Loucy (cell line): ENCODE measurements around the gene UBE2G2.

Source experiments
- H2AFZ ChIP-seq: fragments of 200-600 bp; sonication (generic); 2 replicates; pipeline ENCODE4 v1.6.0; 2016; ENCODE audit warnings: antibody characterized with exemption, mild to moderate bottlenecking, low read length, moderate library complexity
- H3F3A ChIP-seq: fragments of 200-600 bp; 2 replicates; pipeline ENCODE4 v1.6.0; 2016; ENCODE audit warnings: antibody characterized with exemption, low read depth, mild to moderate bottlenecking
- H3K27me3 ChIP-seq: fragments of 200-600 bp; sonication (generic); 2 replicates; pipeline ENCODE4 v1.6.1; 2014; ENCODE audit warnings: low read length, mild to moderate bottlenecking; ENCODE audit not compliant: insufficient read depth, poor library complexity, severe bottlenecking
- H3K36me3 ChIP-seq: fragments of 200-600 bp; sonication (generic); 2 replicates; pipeline ENCODE4 v1.6.1; 2016; ENCODE audit warnings: low read length; ENCODE audit not compliant: insufficient read depth
- H3K4me1 ChIP-seq: fragments of 200-600 bp; sonication (generic); 2 replicates; pipeline ENCODE4 v1.5.1; 2014; ENCODE audit warnings: low read length, mild to moderate bottlenecking; ENCODE audit not compliant: insufficient read depth, poor library complexity, severe bottlenecking
- H3K4me2 ChIP-seq: fragments of 200-600 bp; sonication (generic); 2 replicates; pipeline ENCODE4 v1.6.0; 2014; ENCODE audit warnings: antibody characterized with exemption, low read length, low read depth, mild to moderate bottlenecking; ENCODE audit not compliant: poor library complexity, severe bottlenecking
- H3K4me3 ChIP-seq: fragments of 200-600 bp; sonication (generic); 2 replicates; pipeline ENCODE4 v1.5.1; 2014; ENCODE audit warnings: low read length, mild to moderate bottlenecking, mixed read lengths; ENCODE audit not compliant: poor library complexity, severe bottlenecking
- H3K79me2 ChIP-seq: fragments of 200-600 bp; sonication (generic); 2 replicates; pipeline ENCODE4 v1.6.1; 2014; ENCODE audit warnings: low read length; ENCODE audit not compliant: insufficient read depth
- H3K9ac ChIP-seq: fragments of 200-600 bp; sonication (generic); 2 replicates; pipeline ENCODE4 v1.6.0; 2014; ENCODE audit warnings: mild to moderate bottlenecking, low read depth, low read length, moderate library complexity; ENCODE audit not compliant: poor library complexity, severe bottlenecking
- H3K9me2 ChIP-seq: fragments of 200-600 bp; sonication (generic); replicated peaks from 2 replicates; pipeline ENCODE4 v1.6.1; 2016; ENCODE audit warnings: low read depth, low read length, mixed read lengths
- H3K9me3 ChIP-seq: fragments of 200-600 bp; sonication (generic); 2 replicates; pipeline ENCODE4 v1.6.1; 2014; ENCODE audit warnings: mild to moderate bottlenecking, antibody characterized with exemption, low read length, low read depth; ENCODE audit not compliant: insufficient read depth
- H4K20me1 ChIP-seq: fragments of 200-600 bp; sonication (generic); 2 replicates; pipeline ENCODE4 v1.6.0; 2014; ENCODE audit warnings: antibody characterized with exemption, low read length, mild to moderate bottlenecking; ENCODE audit not compliant: insufficient read depth, poor library complexity, severe bottlenecking
- EZH2phosphoT487 ChIP-seq: fragments of 200-600 bp; IDR thresholded peaks from 2 replicates; pipeline ENCODE4 v1.6.1; 2018; ENCODE audit warnings: antibody characterized with exemption, mild to moderate bottlenecking, moderate library complexity, borderline replicate concordance
- TF ChIP-seq, protein P1 (sequence below): fragments of 200-600 bp; sonication (generic); conservative IDR thresholded peaks from 2 replicates; pipeline ENCODE4 v1.5.1; 2014; ENCODE audit warnings: mild to moderate bottlenecking, antibody characterized with exemption, low read length

Gene UBE2G2

DNA sequence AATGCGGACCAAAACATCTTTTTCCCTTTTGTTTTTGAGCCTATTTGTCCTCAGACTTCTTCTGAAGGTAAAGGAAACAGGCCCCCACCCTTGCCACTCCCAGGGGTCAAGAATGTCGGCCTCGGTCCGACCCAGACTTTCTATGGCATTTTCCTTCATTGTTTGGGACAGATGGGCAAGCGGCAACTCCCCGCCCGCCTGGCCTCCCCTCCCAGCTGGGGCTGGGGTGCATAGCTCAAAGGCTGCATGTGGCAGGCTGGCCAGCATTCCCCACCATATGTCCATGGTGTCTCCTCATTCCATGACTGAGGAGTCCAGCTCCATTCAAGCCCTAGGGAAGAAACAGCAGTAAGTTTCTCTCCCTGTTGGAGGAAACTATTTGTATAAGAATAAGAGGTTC is 60.9 kb downstream of the UBE2G2 start:
- no peak overlapping the region for H3K9ac ChIP-seq
- H3K4me3 ChIP-seq = no peak overlapping the region
- no peaks in the 10 kb centered on the region for H3K9me2 ChIP-seq
- no peaks in the 10 kb centered on the region for H3K27me3 ChIP-seq
- no peaks in the 10 kb centered on the region for H3K36me3 ChIP-seq
- H3K9me3 ChIP-seq = peaks cover 29% of the 10 kb centered on the region; the same call in 1 of the 2 replicates
- TF ChIP-seq, protein P1, sequence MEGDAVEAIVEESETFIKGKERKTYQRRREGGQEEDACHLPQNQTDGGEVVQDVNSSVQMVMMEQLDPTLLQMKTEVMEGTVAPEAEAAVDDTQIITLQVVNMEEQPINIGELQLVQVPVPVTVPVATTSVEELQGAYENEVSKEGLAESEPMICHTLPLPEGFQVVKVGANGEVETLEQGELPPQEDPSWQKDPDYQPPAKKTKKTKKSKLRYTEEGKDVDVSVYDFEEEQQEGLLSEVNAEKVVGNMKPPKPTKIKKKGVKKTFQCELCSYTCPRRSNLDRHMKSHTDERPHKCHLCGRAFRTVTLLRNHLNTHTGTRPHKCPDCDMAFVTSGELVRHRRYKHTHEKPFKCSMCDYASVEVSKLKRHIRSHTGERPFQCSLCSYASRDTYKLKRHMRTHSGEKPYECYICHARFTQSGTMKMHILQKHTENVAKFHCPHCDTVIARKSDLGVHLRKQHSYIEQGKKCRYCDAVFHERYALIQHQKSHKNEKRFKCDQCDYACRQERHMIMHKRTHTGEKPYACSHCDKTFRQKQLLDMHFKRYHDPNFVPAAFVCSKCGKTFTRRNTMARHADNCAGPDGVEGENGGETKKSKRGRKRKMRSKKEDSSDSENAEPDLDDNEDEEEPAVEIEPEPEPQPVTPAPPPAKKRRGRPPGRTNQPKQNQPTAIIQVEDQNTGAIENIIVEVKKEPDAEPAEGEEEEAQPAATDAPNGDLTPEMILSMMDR = no peak
- TF ChIP-seq EZH2phosphoT487 = no peak
- H3K4me2 ChIP-seq = no peak overlapping the region
- no peaks in the 10 kb centered on the region for H4K20me1 ChIP-seq
- H3K4me1 ChIP-seq = no peaks in the 10 kb centered on the region
- no peaks in the 10 kb centered on the region for H3K79me2 ChIP-seq
- H3F3A ChIP-seq = no peaks in the 10 kb centered on the region
- no peak overlapping the region for H2AFZ ChIP-seq

DNA sequence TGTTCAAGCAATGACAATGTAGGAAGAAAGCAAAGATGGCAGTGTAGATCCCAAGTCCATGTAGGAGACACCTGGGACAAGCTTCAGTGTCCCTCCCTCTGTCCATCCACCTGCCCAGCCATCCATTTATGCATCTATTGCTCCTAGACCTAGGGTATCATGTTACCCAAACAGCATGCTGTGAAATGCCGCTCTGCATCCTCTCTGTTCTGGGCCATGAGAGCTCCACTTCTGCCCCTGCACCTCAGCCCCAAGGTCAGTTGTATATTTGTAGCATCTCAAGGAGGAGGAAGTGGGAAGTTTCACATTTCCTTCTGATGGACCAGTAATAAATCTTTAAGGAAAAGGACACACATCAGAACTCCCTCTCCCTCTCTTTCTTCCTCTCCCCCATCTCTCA is 62.3 kb downstream of the UBE2G2 start:
- Histone ChIP-seq H3K9ac (no peak overlapping the region), H3K79me2 (no peaks in the 10 kb centered on the region), H3K4me2 (no peak overlapping the region), H3K4me1 (no peaks in the 10 kb centered on the region), H3K9me2 (no peaks in the 10 kb centered on the region), H3K27me3 (no peaks in the 10 kb centered on the region), H4K20me1 (no peaks in the 10 kb centered on the region), H3K36me3 (no peaks in the 10 kb centered on the region), H2AFZ (no peak overlapping the region), H3F3A (no peaks in the 10 kb centered on the region), H3K9me3 (peaks cover 29% of the 10 kb centered on the region; the same call in 1 of the 2 replicates), H3K4me3 (no peak overlapping the region)
- TF ChIP-seq, protein P1 = no peak
- no peak for TF ChIP-seq EZH2phosphoT487

DNA sequence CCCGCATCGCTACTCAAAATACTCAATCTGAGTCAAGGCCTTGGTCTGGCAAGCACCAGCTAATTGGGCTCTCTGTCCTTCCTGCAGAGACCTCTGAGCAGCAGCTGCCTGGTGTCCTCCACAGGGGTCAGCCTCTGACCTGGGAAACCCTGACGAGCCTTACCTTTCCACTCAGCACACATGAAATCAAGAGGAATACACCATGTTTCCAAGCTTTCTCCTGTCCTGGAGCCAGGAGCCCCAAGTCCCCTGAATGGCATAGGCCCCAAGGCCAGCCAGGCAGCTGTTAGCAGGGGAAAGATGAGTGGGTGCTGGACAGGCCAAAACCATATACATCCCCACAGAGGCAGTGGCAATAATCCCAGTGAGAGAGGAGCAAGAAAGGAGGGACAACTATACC is 63.0 kb downstream of the UBE2G2 start:
- Histone ChIP-seq H3F3A (no peaks in the 10 kb centered on the region), H3K4me1 (no peaks in the 10 kb centered on the region), H3K9ac (no peak overlapping the region), H3K27me3 (no peaks in the 10 kb centered on the region), H3K4me3 (no peak overlapping the region), H3K36me3 (no peaks in the 10 kb centered on the region), H3K79me2 (no peaks in the 10 kb centered on the region), H3K9me3 (peaks cover 29% of the 10 kb centered on the region; the same call in 1 of the 2 replicates), H2AFZ (no peak overlapping the region), H3K9me2 (no peaks in the 10 kb centered on the region), H3K4me2 (no peak overlapping the region), H4K20me1 (no peaks in the 10 kb centered on the region)
- no peak for TF ChIP-seq EZH2phosphoT487
- TF ChIP-seq, protein P1 = no peak
